ENCODE measurements around the gene PTPRF.

Gene PTPRF

DNA sequence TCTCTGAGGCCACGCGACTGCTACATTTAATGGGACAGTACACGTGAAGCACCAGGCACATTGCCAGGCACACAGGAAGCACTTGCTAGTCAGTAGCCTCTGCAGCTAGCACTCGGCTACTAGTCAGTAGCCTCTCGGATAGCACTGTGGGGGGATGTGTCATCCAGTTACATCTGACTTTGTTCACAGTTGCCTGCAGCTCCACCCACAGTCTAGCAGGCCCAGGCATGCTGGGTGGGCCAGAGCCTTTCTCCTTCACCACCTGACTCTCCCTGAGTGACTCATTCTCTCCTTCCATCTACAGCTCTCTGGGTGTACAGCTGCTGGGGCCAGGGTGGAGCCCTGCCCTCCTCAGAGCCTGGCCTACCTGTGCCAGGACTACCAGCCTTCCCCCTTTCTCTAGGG, 51.5 kb downstream of the PTPRF start:
- peak; percentile 35 for DNase-seq (ENCODE audit: low spot score)

DNA sequence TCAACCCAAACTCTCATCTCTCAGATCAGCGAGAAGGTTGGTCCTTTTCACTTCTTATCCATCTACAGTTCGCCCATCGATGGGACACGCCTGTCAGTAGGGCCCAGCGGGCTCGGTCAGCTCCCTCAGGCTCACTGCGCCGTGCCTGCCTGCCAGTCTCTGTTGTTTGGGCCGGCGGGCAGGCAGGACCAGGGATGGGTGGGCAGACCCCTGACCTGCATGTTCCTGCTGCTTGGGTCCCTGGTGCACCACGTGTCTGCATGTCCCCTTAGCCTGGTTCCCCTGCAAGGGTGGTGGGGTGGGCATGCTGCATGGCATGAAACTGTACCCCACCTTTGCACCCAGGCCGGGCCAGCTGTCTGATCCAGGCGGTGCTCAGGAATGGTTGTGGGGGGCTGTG, 52.4 kb downstream of the PTPRF start:
- DNase-seq (ENCODE audit: low spot score): no peak

DNA sequence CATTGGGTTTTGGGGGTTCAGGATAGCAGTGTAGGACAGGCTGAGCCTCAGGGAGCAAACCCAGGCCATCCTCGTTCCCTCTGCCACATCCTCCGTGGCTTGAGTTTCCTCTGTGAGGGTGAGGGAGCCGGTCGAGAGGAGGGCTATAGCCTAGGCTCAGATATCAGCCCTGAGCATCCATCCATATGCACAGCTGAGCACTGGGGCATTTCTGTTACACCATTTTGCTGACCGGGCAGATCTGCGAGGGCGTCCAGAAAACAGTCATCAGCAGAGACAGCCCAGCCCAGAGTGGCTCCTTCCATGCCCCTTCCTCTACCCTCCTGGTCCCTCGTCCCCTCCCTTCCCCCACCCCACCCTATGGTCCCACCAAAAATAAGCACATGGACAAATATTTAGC, 53.5 kb downstream of the PTPRF start:
- DNase-seq (ENCODE audit: low spot score): no peak

DNA sequence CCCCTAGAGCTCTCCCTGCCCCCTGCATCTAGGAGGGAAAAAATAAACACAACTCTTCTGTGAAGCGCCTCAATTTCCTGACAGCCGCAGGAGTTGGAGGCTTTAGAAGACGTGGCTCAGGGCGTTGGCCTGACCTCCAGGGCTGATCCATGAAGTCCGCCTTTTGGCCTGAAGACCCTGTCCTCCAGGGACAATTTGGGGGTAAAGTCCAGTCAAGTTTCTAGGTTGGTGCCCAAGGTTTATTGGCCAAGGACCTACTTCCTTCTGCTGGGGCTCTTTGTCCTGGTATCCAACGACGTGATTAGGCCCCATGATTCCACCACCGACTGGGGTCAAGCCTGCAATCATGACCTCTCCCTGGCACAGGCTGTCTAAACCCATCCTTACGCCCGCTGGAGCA, 54.9 kb downstream of the PTPRF start:
- DNase-seq (ENCODE audit: low spot score): no peak

DNA sequence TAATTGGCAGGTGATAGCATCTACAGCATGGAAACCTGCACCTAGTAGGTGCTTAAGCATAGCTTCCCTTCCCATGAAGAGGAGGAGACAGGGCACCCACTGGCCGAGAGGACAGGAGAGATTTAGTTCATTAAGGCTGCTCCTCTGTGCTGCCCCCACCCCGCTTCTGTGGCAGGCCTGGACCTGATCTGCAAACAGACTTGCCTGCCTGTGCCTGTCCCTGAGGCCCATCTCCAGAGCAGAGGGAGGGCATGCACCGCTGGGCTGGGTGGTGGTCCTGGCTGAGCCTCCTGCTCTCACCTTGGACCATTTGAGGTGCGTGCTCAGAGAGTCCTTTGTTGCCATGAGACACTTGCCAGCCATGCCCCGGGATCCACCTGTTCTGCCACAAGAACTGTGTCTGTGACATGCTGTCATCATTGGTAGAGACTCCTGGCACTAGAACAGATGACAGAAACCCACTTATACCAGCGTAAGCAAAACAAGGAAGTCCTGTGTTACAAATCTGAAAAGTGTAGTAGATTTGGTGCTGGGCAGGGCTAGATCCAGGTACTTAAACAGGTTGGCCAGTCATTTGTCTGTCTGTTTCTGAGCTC, 55.6 kb downstream of the PTPRF start:
- DNase-seq (ENCODE audit: low spot score): no peak

DNA sequence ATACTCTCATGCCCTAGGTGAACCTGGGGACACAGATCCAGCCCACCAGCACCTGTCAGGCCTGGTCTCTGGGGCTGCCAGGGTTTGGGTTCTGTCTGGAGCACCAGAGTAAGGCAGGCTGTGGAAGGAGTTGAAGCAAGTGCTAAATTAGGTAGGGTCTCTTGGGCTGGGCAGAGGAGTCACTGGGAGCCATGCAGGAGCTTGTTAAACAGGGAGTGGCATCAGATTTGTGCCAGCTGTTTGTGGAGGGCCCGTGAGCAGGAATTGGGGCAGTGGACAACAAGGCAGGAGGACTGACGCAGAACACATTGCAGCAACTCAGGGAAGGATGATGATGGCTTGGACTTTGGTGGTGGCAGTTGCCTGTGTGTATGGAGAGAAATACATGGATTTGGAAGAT, 56.3 kb downstream of the PTPRF start:
- DNase-seq (ENCODE audit: low spot score): no peak

DNA sequence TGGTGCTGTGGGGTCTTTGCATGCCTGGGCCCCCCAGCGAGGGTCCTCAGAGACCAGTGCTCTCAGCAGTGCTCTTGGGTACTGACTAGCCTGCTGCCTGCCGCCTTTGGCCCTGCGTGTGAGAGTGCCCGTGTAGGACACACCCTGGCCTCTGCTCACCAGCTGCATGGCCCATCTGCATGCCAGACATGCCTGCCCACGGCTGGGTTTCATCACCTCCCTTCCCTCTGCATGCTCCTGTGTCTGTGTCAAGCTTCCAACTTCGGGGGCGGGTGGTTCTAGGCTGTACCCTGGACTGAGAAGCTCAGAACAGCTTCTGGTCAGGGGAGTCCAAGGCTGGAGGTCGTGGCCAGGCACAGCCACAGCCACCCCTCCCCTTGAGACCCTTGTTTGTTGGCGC, 56.9 kb downstream of the PTPRF start:
- DNase-seq (ENCODE audit: low spot score): no peak

DNA sequence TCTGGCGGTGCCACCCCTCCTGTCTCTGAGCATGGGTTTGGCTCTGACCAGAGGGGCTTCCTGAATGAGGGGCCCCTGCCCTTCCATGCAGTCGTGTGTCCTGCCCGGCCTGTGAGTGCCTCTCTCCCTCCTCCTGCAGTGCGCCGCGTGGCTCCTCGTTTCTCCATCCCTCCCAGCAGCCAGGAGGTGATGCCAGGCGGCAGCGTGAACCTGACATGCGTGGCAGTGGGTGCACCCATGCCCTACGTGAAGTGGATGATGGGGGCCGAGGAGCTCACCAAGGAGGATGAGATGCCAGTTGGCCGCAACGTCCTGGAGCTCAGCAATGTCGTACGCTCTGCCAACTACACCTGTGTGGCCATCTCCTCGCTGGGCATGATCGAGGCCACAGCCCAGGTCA, 57.9 kb downstream of the PTPRF start:
- no peak for DNase-seq (ENCODE audit: low spot score)

DNA sequence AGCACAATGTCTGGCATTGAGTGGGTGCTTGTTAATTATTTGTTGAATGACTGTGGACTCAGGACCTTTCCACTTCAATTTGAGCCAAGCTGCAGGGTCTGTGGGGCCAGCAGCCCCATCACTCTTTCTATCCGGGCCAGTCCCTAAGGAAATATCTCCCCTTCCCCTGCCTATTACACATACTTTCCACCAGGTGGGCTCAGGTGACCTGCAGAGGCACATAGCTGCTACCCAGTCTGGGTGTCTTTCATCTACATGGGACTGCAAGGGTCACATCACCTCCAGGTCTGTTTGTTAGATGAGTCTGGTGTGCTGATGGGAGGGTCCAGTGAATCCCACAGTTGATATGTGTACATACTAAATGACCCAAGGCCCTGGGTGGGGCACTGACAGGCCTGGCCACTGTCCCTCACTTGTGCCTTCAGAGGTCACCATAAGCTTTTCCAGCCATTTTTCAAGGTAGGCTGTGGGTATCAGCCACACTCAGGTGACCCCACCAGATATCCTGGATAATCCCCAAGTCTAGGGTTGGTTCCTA, 59.8 kb downstream of the PTPRF start:
- no peak for DNase-seq (ENCODE audit: low spot score)

DNA sequence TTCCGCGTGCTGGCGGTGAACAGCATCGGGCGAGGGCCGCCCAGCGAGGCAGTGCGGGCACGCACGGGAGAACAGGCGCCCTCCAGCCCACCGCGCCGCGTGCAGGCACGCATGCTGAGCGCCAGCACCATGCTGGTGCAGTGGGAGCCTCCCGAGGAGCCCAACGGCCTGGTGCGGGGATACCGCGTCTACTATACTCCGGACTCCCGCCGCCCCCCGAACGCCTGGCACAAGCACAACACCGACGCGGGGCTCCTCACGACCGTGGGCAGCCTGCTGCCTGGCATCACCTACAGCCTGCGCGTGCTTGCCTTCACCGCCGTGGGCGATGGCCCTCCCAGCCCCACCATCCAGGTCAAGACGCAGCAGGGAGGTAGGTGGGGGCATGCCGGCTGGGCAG, 60.5 kb downstream of the PTPRF start:
- DNase-seq (ENCODE audit: low spot score): no peak

DNA sequence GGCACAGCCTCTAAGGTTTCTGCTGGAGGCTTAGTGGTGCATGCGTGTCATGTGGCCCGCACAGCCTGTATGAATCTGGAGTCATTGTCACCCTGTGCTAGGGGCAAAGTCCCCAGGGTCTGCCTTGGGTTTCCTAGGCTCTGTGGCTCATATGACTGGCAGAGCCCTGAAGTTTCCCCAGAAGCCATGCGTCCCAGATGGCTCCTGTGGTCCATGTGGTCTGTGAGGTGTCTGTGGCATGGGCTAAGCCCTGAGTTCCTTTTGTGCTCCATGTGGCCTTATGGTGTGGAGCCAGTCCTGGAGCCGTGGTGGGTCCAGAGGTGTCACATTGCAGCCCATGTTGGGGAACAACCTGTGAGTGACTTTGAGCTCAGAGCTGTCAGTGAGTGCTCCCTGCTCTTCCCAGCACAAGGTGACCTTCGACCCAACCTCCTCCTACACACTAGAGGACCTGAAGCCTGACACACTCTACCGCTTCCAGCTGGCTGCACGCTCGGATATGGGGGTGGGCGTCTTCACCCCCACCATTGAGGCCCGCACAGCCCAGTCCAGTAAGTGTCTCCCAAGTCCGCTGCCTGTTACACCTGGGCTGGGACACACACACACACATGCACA, 61.5 kb downstream of the PTPRF start:
- no peak for DNase-seq (ENCODE audit: low spot score)

DNA sequence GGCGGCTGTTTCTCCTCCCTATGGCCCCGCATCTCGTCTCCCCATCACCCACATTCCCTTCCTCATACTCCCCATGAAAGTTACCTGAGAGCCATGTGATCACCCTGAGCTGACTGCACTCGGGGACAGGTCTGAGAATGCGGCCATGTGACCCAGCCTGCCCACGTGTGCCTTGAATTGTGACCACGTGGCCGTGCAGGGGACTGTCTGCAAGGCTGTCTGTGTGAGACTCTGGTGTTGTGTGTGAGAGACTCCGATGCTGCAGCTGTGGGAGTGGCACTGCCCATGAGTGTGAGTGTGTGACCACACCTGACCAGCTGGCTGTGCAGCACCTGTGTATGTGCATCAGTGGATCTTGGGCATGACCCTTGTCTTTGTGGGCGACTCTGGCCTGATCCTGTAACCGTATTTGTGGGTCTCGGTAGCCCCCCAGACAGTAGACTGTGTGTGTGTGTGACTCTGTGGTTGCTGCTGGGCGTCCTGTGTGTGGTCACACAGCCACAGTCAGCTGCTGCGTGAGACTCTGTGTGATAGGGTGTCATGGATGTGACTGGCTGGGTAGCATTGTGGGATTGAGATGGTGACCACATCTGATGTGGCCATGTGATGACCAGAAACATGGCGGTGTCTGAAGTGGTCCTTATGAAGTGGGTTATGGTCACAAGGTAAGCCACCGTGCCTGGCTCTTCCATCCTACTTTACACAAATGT, 62.4 kb downstream of the PTPRF start:
- DNase-seq (ENCODE audit: low spot score): no peak

DNA sequence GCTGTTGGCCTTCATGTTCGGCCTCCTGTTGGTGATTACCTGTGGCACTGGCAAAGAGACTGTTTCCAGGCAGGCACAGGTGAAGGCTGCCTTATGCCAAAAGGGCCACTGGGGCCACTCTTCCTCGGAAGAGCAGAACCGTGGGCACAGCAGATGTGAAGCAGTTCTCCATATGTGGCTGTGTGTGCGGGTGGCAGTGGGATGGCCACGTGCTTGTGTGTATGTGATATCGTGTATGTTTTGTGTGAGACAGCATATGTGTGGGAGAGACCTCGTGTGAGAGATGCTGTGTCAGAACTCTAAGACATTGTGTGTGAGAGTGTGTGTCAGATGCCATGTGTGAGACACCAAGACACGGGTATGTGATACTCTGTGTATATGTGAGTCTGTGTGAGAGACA, 65.9 kb downstream of the PTPRF start:
- no peak for DNase-seq (ENCODE audit: low spot score)

DNA sequence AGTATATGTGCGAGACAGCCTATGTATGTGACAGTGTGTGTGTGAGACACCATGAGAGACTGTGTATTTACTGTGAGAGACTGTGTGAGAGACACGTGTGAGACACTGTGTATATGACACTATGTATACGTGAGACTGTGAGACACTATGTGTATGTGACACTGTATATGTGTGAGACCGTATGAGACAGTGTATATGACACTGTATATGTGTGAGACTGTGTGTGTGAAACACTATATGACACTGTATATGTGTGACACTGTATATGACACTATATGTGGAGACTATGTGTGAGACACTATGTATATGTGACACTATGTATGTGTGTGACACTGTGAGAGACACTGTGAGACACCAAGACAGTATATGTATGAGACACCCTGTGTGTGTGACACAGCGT, 66.3 kb downstream of the PTPRF start:
- DNase-seq (ENCODE audit: low spot score): no peak

DNA sequence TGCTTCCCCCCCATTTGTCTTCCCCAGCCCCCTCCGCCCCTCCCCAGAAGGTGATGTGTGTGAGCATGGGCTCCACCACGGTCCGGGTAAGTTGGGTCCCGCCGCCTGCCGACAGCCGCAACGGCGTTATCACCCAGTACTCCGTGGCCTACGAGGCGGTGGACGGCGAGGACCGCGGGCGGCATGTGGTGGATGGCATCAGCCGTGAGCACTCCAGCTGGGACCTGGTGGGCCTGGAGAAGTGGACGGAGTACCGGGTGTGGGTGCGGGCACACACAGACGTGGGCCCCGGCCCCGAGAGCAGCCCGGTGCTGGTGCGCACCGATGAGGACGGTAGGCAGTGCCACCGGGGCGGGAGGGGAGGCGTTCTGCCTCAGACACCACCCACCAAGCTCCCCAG, 67.0 kb downstream of the PTPRF start:
- no peak for DNase-seq (ENCODE audit: low spot score)

DNA sequence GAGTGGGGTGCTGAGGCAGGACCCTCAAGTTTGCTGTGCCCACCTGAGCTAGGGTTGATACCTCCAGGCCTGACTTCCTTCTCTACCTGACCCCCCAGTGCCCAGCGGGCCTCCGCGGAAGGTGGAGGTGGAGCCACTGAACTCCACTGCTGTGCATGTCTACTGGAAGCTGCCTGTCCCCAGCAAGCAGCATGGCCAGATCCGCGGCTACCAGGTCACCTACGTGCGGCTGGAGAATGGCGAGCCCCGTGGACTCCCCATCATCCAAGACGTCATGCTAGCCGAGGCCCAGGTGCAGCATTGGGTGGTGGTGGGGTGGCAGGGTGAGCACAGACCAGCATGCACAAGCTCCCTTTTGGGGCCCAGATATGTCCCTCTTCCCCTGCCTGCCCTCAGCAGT, 67.9 kb downstream of the PTPRF start:
- DNase-seq (ENCODE audit: low spot score): no peak

DNA sequence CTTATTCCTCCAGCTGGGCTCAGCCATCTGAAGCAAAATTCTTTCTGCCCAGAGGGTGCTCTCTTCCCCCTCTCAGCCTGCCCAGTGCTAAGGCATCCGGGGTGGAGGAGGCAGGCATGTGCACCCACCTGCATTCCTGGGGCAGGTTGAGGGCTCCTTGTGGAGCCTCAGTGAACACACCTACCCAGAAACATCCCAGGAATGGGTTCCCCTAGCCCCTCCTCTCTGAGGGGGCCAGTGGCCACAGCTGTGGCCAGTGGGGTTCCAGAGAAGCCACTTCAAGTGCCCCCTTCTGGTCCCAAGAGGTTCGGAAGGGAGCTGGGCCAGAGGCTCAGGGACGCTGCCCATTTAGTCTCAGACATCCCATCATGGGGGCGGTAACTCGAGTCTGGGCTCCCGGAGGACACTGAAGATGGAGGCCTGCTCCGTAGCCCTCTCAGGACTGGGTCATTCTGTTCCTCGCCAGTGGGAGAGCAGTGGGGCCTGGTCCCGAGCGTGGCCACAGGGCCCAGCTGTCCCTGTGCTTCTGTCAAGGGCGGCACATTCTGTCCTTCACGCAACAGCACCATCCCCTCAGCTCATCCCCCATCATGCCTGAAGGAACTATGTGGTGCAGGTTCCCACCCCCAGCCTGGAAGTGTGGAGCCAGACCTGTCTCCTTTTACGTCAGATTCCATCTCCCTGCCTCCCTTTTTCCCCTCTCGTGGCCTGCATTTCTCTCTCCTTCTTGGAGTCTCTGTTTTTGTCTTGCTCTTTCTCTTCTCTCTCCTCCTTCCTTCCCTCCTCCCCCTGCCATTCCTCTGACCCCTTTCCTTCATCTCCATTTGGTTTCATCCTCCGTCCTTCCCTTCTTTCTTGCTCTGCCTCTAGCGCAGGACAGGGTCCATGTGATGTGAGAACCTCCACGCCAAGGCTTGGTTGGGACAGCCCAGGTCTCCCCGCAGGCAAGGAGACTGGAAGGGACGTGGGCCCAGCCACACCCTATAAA, 69.6 kb downstream of the PTPRF start:
- DNase-seq (ENCODE audit: low spot score): no peak

DNA sequence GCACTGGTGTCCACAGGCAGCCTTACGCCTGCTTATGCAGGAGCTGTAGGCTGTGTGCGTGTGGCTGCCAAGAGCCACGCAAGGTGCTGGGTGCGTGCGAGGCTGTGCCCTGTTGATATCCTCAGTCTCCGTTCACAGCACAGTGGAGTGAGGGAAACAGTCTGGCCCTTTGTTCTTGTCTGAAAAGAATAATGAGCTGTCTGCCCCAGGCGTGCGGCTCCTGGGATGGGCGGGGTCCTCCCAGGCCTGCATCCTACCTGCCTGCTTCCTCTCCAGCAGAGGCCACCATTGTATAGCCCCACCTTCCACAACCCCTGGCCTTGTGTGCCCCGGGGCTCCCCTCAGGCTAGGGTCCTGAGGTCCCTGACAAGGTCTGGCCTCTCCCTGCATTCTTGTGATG, 72.3 kb downstream of the PTPRF start:
- DNase-seq (ENCODE audit: low spot score): no peak

DNA sequence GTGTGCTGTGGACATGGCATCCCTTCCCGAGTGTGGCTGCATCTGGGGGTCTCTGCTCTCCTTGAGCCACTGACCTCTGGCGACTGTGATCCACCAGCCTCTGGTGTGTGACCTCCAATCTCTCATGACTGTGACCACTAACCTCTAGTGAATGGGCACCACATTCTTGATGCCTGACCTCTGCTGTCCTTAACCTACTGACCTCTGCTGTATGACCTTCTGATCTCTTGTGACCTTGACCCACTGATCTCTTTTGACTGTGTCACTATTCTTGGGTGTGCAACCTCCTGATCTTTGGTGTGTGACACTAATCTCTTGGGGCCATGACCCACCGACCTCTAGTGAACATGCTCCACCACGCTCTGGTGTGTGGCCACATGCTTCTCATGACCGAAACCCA, 73.5 kb downstream of the PTPRF start:
- DNase-seq (ENCODE audit: low spot score): no peak

DNA sequence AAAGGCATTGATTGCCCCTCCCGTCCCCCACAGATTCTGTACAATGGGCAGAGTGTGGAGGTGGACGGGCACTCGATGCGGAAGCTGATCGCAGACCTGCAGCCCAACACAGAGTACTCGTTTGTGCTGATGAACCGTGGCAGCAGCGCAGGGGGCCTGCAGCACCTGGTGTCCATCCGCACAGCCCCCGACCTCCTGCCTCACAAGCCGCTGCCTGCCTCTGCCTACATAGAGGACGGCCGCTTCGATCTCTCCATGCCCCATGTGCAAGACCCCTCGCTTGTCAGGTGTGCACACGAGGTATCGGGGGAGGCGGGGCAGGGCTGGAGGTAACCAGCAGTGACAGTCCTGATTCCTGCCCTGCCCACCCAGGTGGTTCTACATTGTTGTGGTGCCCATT, 74.5 kb downstream of the PTPRF start:
- DNase-seq (ENCODE audit: low spot score): no peak

DNA sequence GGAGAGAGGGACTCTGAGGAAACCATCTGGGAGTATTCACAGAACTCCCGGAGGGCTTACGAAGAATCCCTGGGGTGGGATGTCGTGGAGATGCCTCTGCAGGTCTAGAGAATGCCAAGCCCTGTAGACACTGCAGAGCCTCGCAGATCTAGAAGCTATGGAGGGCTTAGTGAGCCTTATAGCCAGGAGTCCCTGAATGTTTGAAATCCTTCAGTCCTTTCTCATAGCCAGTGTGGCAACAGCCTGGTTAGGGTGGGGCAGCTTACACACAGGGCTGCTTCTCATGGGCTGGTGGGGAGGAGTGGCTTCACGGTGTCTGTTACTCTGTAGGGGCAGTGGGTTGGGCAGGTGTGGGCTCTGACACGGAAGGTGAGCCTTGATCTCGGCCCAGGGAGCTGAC, 75.1 kb downstream of the PTPRF start:
- no peak for DNase-seq (ENCODE audit: low spot score)

DNA sequence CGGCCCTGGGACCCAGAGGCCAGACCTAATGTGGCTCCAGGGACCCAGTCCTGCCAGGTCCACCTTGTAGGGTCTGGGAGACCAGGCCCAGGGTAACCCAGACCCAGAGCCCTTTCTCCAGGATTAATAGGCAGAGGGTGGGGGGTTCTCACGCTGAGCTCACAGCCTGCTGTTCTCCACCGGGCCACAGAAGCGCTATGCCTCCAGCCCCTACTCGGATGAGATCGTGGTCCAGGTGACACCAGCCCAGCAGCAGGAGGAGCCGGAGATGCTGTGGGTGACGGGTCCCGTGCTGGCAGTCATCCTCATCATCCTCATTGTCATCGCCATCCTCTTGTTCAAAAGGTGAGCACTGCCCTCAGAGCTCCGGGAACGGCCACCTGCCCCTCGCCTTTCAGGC, 75.9 kb downstream of the PTPRF start:
- no peak for DNase-seq (ENCODE audit: low spot score)
